GM19452 (cell line): ENCODE results near the gene ITCH.
"Not testable (repeated sequence)": the region's sequence is repeated elsewhere in the genome, so short reads cannot be mapped to it uniquely, and the experiment has no call there.

Experiments used
- ATAC-seq: cut with Tn5 transposase; IDR thresholded peaks from one replicate; pipeline ENCODE4 v1.9.1; 2021; ENCODE audit not compliant: unreplicated experiment

ITCH gene

GRCh38 chr20:34377072-34377847, 14.2 kb downstream of the ITCH start:
- peak; percentile 87 for ATAC-seq

- no peak for ATAC-seq
Observed at GRCh38 chr20:34382174-34382573, 19.1 kb downstream of the ITCH start.

- not testable (repeated sequence) for ATAC-seq
Observed at GRCh38 chr20:34382877-34383455, 19.9 kb downstream of the ITCH start.

- ATAC-seq = no peak
Observed at GRCh38 chr20:34385464-34385863, 22.4 kb downstream of the ITCH start.

GRCh38 chr20:34388000-34388399, 24.9 kb downstream of the ITCH start:
- no peak for ATAC-seq

- ATAC-seq = no peak
Observed at GRCh38 chr20:34388678-34389077, 25.6 kb downstream of the ITCH start.

GRCh38 chr20:34389206-34389953, 26.3 kb downstream of the ITCH start:
- no peak for ATAC-seq

- no peak for ATAC-seq
Observed at GRCh38 chr20:34389954-34390555, 27.0 kb downstream of the ITCH start.

GRCh38 chr20:34396408-34396807, 33.3 kb downstream of the ITCH start:
- ATAC-seq = no peak

GRCh38 chr20:34397096-34397495, 34.0 kb downstream of the ITCH start:
- no peak for ATAC-seq

GRCh38 chr20:34400776-34401175, 37.7 kb downstream of the ITCH start:
- ATAC-seq = not testable (repeated sequence)

GRCh38 chr20:34401741-34402455, 38.8 kb downstream of the ITCH start:
- ATAC-seq = no peak

- no peak for ATAC-seq
Observed at GRCh38 chr20:34402461-34402860, 39.4 kb downstream of the ITCH start.

- no peak for ATAC-seq
Observed at GRCh38 chr20:34403063-34403827, 40.2 kb downstream of the ITCH start.

GRCh38 chr20:34403908-34404307, 40.8 kb downstream of the ITCH start:
- no peak for ATAC-seq

GRCh38 chr20:34404803-34405202, 41.7 kb downstream of the ITCH start:
- no peak for ATAC-seq

- not testable (repeated sequence) for ATAC-seq
Observed at GRCh38 chr20:34405247-34405651, 42.2 kb downstream of the ITCH start.

- not testable (repeated sequence) for ATAC-seq
Observed at GRCh38 chr20:34405942-34406341, 42.9 kb downstream of the ITCH start.

GRCh38 chr20:34407962-34408474, 44.9 kb downstream of the ITCH start:
- no peak for ATAC-seq

GRCh38 chr20:34410336-34410735, 47.3 kb downstream of the ITCH start:
- ATAC-seq = no peak
